ENCODE results near the gene KCTD17.

DNA sequence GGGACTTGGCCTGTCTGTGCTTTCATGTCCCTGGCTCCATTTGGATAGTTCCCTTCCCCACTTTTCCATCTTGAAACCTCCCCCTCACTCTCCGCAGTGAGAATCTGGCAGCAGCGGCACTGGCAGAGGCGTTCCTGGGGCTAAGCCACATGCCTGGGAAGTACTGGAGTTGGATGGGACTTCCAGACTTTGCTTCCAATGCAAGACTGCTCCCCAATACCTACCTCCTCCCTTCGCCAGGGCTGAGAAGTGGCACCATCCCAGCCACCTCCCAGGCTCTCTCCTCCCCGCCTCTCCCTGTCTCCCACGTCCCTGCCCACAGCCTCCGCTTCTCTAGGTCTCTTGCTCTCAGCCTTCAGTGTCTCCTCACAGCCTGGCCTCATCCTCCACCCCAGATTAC, 48.9 kb upstream of the KCTD17 start:
- TF ChIP-seq, protein P1, sequence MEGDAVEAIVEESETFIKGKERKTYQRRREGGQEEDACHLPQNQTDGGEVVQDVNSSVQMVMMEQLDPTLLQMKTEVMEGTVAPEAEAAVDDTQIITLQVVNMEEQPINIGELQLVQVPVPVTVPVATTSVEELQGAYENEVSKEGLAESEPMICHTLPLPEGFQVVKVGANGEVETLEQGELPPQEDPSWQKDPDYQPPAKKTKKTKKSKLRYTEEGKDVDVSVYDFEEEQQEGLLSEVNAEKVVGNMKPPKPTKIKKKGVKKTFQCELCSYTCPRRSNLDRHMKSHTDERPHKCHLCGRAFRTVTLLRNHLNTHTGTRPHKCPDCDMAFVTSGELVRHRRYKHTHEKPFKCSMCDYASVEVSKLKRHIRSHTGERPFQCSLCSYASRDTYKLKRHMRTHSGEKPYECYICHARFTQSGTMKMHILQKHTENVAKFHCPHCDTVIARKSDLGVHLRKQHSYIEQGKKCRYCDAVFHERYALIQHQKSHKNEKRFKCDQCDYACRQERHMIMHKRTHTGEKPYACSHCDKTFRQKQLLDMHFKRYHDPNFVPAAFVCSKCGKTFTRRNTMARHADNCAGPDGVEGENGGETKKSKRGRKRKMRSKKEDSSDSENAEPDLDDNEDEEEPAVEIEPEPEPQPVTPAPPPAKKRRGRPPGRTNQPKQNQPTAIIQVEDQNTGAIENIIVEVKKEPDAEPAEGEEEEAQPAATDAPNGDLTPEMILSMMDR (conservative IDR thresholded peaks at IDR 0.05) = no peak
- no peak for TF ChIP-seq EZH2 (IDR thresholded peaks at IDR 0.05; ENCODE audit: low read depth)

Data from PC-9 (cell line).